Stomach (tissue), 9 donors: ENCODE data around the gene MRPS35. TPM values are rescaled to one million over a fixed set of nuclear protein-coding genes. Genes with fewer than 3 reads are reported as not detected.

Experiments
- DNase-seq, 2 donors: peaks; one replicate each; pipeline versions ENCODE4 v3.0.0 to v3.0.0-alpha.2; 2013 to 2019
- H3K27ac ChIP-seq, 5 donors: fragments of 200-600 bp in 4 of 5; sonication (generic) in 4 of 5; one replicate each; pipeline ENCODE4 v1.5.1; 2013 to 2019; ENCODE audit warnings: mild to moderate bottlenecking in 1 of 5, moderate library complexity in 1 of 5
- H3K27me3 ChIP-seq, 3 donors: fragments of 200-600 bp; sonication (generic); one replicate each; pipeline ENCODE4 v1.5.1; 2017 to 2019; ENCODE audit warnings: mixed run types in 1 of 3
- H3K36me3 ChIP-seq, 4 donors: fragments of 200-600 bp; sonication (generic); 1 replicate in 3 of 4; 2 replicates in 1 of 4; pipeline ENCODE4 v1.5.1; 2016 to 2019
- H3K4me1 ChIP-seq, 4 donors: fragments of 200-600 bp; sonication (generic); one replicate each; pipeline ENCODE4 v1.5.1; 2016 to 2019
- H3K4me3 ChIP-seq, 4 donors: fragments of 200-600 bp; sonication (generic) in 3 of 4; one replicate each; pipeline ENCODE4 v1.5.1; 2016 to 2019; ENCODE audit warnings: mild to moderate bottlenecking in 1 of 4
- H3K9me3 ChIP-seq, 4 donors: fragments of 200-600 bp; sonication (generic); one replicate each; pipeline ENCODE4 v1.5.1; 2016 to 2019
- EP300 ChIP-seq: sonication (generic); formaldehyde crosslinking; IDR thresholded peaks from one replicate; pipeline ENCODE4 v1.6.1; 2017; ENCODE audit warnings: antibody characterized with exemption
- POLR2A ChIP-seq, 4 donors: fragments of 450-650 bp; IDR thresholded peaks; one replicate each; pipeline ENCODE4 v1.6.1; 2016; ENCODE audit warnings: antibody characterized with exemption in 4 of 4, control low read depth in 2 of 4, mild to moderate bottlenecking in 1 of 4, moderate library complexity in 1 of 4
- POLR2AphosphoS5 ChIP-seq, 3 donors: sonication (generic); formaldehyde crosslinking; IDR thresholded peaks; one replicate each; pipeline ENCODE4 v1.6.1; 2016; ENCODE audit warnings: antibody characterized with exemption in 3 of 3
- WGBS, 5 donors: extraction: QIAGEN DNeasy Blood & Tissue Kit in 3 of 5; methylation state at CpG; one replicate each; pipeline versions ENCODE4 v1.1.5 to v1.1.7; 2013 to 2018; 5-methylcytosine and 5-hydroxymethylcytosine counted together
- intact Hi-C: fragments of 100-400 bp; cut with DNase I; formaldehyde crosslinking; loops from one replicate; pipeline ENCODE4 v1.15.1; 2023; ENCODE audit warnings: low total_unique reads
- polyA plus RNA-seq, 3 donors: library from polyadenylated mRNA; stranded (reverse); fragments of 200-250 nt; gene quantifications; one replicate each; pipeline ENCODE4 v1.2.3, GENCODE V29; 2013
- small RNA-seq, 4 donors: library from RNA; depleted of rRNA; stranded (forward); fragments of <200 nt; gene quantifications; one replicate each; pipeline ENCODE3, GENCODE V24; 2016
- total RNA-seq, 5 donors: library from RNA; depleted of rRNA; stranded (reverse); fragments of >200 nt; gene quantifications; one replicate each; pipeline versions ENCODE4 v1.1.0 to v1.2.3, GENCODE V29; 2014 to 2016
- TF ChIP-seq, protein P1 (sequence below), 7 experiments: fragments of 450-650 bp in 4 of 7; fragments of 200-600 bp in 3 of 7; sonication (generic) in 3 of 7; IDR thresholded peaks; one replicate each; pipeline ENCODE4 v1.5.1; 2016 to 2019; ENCODE audit warnings: antibody characterized with exemption in 7 of 7, control low read depth in 2 of 7, mild to moderate bottlenecking in 1 of 7
- donor health status: healthy with polysubstance abuse.
- donor health status: Bipolar disorder and iron deficiency.
- donor health status: healthy.

The MRPS35 gene
- total and polyA plus RNA-seq, 8 donors: 9.8 to 71.6 (median 35.9) TPM

DNA sequence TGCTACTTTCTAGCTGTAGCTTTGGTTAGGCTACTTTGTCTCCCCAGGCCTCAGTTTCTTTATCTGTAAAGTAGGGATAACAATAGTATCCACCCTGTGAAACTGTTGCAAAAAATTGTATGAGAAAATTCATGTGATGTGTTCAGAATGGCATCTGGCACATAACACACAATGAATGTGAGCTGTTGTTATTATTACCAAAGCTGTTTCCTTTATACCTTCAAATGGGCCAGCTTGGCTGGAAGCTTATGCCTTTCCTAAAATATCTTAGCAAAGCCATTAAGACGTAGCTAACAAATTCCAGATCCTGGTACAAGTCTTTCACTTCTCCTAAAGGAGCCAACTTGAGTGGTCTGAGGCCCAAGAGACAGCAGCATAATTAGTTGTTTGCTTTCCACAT lies 94.6 kb downstream of the MRPS35 start:
- intact Hi-C loops: no loop called here
- no peak for DNase-seq
- peaks cover 0 to 8% (median 3%) of the 10 kb centered on the region in 4 donors for H3K4me1 ChIP-seq

More for the DNA sequence above, 94.6 kb downstream of the MRPS35 start:
- 0 to 56% (median 33%) methylated on average over 1 of the region's 1 CpG for WGBS, 5 donors
- Histone ChIP-seq H3K4me3 (no peak overlapping the region), H3K9me3 (no peaks in the 10 kb centered on the region), H3K27me3 (no peaks in the 10 kb centered on the region), H3K36me3 (peaks cover 0 to 11% (median 0%) of the 10 kb centered on the region in 4 donors), H3K27ac (no peak overlapping the region)
- TF ChIP-seq, protein P1, sequence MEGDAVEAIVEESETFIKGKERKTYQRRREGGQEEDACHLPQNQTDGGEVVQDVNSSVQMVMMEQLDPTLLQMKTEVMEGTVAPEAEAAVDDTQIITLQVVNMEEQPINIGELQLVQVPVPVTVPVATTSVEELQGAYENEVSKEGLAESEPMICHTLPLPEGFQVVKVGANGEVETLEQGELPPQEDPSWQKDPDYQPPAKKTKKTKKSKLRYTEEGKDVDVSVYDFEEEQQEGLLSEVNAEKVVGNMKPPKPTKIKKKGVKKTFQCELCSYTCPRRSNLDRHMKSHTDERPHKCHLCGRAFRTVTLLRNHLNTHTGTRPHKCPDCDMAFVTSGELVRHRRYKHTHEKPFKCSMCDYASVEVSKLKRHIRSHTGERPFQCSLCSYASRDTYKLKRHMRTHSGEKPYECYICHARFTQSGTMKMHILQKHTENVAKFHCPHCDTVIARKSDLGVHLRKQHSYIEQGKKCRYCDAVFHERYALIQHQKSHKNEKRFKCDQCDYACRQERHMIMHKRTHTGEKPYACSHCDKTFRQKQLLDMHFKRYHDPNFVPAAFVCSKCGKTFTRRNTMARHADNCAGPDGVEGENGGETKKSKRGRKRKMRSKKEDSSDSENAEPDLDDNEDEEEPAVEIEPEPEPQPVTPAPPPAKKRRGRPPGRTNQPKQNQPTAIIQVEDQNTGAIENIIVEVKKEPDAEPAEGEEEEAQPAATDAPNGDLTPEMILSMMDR (IDR thresholded peaks at IDR 0.05): no peak
- TF ChIP-seq EP300 (no peak), POLR2AphosphoS5 (IDR thresholded peaks at IDR 0.05) (no peak), POLR2A (IDR thresholded peaks at IDR 0.05) (no peak)

Small RNAs within 50 kb of the gene (small RNA-seq; reads per million reads assigned to genes)
- gene RF00019: 0 reads per million in 4 donors

Other genes starting within 250 kb of the MRPS35 start
- 100 to 1,000 TPM in 3 of 5 donors, 10 to 100 TPM in 2; 36.8 to 254 (median 108) TPM for gene PPFIBP1, start 186.6 kb upstream of the MRPS35 start, total RNA-seq
- 10 to 100 TPM in 2 of 3 donors, 1 to 10 TPM in 1; 6.6 to 18.2 (median 15.1) TPM for gene PPFIBP1, start 186.6 kb upstream of the MRPS35 start, polyA plus RNA-seq
- gene REP15, start 14.4 kb upstream of the MRPS35 start, total RNA-seq: 10 to 100 TPM in 3 of 5 donors, 1 to 10 TPM in 2; 4.1 to 38.2 (median 11.2) TPM
- gene REP15, start 14.4 kb upstream of the MRPS35 start, polyA plus RNA-seq: 100 to 1,000 TPM in 1 of 3 donors, 1 to 10 TPM in 2; 3.0 to 115 (median 9.8) TPM
- gene KLHL42, start 69.4 kb downstream of the MRPS35 start, total RNA-seq: 100 to 1,000 TPM in 1 of 5 donors, 10 to 100 TPM in 4; 13.3 to 141 (median 54.5) TPM
- 1 to 10 TPM; 5.1 to 7.7 (median 5.3) TPM for gene KLHL42, start 69.4 kb downstream of the MRPS35 start, polyA plus RNA-seq
- not detected for gene MANSC4, start 69.4 kb downstream of the MRPS35 start, total RNA-seq
- not detected for gene MANSC4, start 69.4 kb downstream of the MRPS35 start, polyA plus RNA-seq